GM21526 (cell line): ENCODE measurements around the gene NLRP10.

Experiments used
- ATAC-seq: cut with Tn5 transposase; IDR thresholded peaks from one replicate; pipeline ENCODE4 v1.9.1; 2021; ENCODE audit warnings: moderate library complexity; ENCODE audit not compliant: unreplicated experiment, low FRiP score

Gene NLRP10

DNA sequence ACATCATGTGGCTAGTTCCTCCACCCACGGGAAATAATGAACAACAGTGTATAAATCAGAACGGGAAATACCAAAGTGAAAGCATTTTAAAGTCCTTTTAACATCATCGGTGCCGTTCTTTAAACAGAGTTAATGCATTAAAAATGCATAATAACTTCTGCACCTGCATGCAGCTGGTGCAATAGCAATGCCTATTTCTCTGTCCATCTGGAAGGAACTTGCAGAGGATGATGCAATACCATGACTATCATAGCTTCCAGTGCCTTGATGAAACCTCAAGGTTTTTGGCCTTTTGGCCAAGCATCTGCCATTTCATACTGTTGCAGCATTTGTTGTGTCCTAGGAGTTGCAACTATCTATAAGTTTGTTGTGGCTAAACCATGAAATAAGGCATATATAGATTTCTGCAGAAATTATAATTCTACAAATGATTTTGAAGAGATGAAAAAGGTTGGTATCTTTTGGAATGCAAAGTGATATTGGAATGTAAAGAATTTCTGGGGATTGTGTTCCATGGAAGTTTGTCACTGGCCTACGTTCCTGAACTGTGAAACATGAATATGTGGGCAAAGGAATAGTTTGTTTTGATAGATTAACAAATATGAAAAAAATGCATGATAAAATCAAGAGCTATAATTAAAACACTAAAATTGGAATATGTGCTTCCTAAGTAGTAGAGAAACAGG, 12.1 kb upstream of the NLRP10 start:
- ATAC-seq: no peak

DNA sequence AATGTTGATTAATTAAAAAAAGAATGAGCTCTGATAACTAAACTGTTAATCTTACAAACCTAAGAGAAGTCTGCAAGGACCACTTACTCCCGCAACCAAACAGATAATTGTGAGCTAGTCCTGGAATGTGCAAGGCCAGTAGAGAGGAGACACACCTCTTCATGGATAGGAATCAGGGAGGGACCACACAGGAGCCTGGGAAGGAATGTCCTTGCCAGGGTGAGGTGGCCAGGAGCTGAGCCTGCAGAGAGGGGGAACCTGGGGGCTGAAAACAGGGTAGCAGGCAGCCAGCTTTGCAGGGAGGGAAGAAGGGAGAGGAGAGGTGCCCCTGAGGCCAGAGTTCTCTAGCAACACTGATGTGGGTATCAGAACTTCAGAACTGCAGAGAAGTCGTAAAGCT, 9.4 kb upstream of the NLRP10 start:
- ATAC-seq: no peak

DNA sequence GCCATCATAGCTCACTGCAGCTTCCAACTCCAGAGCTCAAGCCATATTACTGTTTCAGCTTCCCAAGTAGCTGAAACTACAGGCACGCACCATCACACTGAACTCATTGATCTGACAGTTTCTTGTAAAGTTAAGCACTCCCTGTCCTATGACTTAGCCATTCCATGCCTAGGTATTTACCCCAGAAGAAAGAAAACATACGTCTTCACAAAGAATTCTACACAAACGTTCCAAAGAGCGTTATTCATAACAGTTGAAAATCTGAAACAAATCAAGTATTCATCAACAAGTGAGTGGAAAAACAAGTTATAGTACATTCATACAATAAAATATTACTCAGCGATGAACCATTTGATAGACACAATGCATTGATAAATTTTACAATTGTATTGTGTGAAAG, 7.8 kb upstream of the NLRP10 start:
- no peak for ATAC-seq

DNA sequence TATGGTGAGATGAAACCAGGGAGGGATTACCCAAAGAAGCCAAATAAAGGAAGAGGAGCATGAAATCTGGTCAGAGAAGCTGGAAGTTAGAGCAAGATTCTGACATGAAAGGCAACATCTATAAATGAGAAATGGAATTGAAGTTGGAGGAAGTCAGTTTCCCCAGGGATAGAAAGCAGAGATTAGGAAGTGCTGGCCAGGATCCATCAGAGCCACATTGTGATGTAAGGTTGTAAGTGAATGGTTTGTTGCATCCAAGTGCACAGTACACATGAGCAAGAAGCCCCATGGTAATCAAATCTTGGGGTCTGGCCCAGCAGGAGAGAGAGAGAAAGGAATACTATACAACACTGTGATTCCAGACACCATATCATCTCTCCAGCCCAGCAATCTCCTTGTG, 6.6 kb upstream of the NLRP10 start:
- no peak for ATAC-seq

DNA sequence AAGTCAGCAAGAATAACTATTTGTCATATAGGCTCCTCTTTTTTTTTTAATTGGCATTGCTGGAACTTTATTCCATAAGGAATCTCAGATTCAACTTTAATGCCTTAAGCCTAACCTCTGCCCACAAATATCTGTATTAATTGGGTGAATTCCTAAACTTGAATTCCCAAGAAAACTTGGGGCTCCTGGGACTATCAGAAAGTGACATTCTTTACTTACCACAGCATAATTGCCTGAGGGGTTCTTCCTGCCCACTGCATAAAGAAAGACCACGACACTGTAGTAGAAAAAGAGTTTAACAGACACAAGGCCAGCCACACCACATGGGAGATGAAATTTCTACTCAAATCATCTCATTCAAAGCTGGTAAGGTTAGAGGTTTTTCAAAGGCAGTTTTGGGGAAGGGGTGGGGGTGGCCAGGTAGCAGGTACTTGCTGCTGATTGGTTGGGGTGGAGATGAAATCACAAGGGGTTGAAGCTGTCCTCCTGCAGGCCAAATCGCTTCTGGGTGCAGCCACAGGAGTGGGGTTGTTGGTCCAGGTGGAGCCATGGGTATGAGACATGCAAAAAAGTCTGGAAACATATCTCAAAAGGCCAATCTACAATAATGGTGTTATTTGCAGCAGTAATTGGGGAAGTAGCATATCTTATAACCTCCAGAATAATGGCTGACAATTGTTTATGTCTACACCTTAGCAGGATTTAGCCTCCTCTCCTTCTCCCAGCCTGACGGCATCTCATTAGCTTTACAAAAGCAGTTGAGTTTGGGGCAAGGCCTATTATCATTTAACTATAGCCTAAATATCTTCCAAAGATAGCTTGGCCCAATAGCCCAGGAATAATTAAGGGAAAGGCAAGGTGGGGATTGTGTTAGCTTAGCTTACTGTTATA, 4.8 kb upstream of the NLRP10 start:
- ATAC-seq: no peak

DNA sequence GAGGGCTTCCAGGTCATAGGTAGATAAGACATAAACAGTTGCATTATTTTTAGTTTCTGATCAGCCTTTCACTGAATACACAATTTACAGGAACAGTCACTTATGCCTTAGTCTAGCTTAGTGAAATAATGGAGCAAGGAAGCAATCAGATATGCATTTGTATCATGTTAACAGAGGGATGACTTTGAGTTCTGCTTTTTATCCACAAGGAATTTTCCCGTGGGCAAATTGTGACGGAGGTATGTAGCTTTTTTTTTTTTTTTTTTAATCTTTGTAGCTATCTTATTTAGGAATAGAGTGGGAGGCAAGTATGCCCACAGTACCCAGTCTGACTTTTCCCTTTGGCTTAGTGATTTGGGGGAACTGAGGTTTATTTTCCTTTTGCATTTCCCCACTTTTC, 3.4 kb upstream of the NLRP10 start:
- ATAC-seq: no peak

DNA sequence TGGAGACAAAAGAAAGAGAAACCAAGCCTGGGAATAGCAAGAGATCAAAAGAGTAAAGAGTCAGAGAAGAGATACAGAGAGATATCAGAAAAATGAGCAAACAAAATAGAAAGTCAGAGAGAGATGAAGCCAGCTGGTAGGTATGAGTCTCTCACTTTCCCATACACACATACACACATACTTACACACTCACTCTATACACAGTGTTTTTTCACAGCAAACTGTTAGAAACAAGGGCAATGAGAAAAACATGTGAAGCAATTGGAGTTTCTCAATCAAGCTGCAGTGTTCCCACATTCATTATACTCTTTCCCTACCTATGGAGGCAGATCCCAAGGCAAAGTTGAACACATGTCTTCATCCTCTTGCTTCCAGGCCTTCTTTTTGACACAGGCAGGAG, 2.6 kb upstream of the NLRP10 start:
- ATAC-seq: no peak

DNA sequence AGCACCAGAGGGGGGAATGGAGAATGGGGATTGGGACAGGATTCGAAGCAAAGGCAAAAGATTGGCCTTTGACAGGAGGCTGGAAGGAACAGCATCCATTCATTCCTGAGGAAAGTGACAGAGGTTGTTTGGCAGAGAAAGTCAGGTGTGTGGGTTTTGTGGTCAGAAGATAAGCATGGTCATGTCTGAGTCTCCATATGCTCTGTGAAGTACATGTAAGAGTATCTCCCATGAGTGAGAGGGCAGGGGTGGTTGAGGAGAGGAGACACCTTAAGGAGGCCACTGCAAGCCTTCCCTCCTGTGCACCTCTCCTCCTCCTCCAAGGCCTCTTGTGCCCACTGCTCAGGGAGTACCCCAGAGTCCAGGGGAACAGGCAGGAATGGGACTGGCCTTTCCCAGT, 1.9 kb upstream of the NLRP10 start:
- ATAC-seq: no peak

DNA sequence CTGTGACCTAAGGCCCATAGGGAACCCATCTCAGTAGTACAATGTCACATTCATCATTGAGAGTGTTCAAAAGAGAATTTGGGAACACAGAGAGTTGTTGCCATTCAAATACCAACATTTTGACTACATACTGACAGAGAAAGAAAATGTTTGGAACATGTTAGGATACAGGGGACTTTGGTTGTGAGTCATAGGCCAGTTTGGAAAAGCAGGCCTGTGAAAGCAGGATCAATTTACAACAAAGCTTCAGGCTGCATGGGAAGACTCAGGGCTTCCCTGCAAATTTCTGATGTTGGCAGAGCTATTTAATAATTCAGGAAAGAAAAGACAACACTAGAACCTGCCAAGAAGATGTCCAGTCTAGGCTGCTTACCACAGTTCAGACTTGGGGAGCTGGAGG, 374 bp downstream of the NLRP10 start:
- no peak for ATAC-seq

DNA sequence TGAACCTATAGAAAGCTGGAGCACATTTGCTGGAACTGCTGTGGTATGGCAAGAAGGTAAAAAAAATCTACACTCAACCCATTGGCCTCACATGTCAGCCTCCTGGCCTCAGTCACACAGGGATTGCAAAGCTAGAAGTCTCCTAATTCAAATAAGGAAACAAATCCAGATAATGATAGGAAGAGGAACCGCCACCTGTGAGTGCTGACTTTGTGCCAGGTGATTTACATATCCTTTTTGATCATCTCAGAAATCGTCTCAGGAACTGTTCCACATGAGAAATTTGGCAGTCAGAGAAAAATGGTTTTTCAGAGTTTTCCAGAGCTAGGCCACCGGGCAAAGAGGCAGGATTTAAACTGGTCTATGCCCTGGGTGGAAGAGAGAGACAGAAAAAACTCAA, 986 bp downstream of the NLRP10 start:
- ATAC-seq: no peak

DNA sequence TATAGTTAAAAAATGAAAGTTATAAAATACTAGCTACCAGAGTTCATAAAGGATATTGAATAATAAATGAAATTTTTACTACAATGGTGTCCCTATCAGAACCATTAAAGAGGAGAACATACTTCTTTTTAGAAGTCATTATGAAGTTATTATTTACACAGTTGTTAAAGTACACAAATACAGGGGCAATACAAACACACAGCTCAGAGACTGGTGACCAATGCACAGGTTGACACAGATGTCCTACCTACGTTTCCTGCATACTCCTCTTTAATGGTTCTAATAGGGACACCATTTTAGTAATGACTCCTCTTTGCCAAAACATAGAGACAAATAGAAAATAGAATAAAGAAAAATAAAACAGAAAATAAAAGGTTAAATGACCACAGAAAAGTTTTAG, 10.1 kb downstream of the NLRP10 start:
- no peak for ATAC-seq

DNA sequence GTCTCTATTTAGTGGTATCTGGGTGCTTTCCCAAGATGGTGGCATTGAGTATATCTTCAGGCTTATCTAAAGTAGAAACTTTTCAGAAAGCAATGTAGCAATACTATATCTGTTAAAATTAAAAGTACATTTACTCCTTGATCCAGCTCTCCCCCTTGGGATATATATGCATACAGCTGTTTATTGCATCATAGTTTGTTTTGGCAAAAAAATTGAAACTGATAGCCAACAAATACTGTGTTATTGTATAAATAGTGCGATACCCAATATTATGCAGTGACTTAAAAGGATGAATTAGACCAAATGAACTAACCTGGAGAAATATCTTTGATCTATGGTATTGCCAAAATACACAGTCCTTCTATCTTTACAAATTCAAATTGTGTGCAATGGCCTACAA, 15.3 kb downstream of the NLRP10 start:
- ATAC-seq: no peak

DNA sequence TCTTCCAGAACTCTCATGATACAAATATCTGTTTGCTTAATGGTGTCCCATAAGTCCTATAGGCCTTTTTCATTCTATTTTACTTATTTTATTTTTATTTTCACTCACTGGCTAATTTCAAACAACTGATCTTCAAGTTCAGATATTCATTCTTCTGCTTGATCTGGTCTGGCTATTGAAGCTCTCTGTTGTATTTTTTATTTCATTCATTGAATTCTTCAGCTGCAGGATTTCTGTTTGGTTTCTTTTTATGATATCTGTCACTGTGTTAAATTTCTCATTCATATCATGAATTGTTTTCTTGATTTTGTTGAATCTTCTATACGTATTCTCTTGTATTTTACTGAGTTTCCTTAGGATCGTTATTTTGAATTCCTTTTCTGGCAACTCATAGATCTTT, 21.1 kb downstream of the NLRP10 start:
- no peak for ATAC-seq

DNA sequence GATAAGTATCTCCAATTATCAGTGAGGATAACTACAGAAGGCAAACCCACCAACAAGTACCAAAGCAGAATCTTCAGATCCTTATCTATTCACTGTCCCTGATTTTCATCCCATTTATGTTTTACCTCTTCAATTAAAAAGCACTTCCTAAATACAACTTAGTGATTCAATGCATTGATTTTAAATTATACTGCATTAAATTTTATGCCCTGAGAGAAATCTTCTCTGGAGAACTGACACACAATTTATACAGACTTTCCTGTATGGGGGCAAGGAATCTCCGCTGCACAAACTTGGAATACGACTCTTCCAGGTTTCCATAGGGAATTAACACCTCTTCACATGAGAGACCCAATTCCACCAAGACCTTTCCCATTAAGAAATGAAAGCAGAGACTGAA, 23.6 kb downstream of the NLRP10 start, which contains the start of gene OR10A3:
TSS of gene OR10A3 (minus strand) at position 101 of the 400 bp plus-strand sequence. CDS start 2,188 bp downstream, outside the sequence.
- ATAC-seq: no peak

DNA sequence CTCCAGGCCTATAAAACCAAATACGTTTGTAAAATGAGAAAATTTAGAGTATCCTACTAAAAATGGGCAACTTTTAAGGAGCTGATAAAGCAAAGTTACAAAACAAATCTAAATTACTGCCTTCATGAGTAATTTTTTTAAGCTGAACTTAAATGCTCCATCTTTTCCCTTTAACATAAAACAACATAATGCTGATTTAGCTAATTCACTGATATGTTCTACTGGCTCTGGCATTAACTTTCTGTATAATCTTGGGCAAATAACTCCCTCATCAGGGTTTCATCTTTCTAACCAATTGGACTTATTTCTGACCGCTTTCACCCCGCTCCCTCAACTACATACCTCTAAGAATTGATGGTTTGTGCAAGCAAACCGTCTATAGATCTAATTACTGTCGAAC, 24.1 kb downstream of the NLRP10 start:
- no peak for ATAC-seq

DNA sequence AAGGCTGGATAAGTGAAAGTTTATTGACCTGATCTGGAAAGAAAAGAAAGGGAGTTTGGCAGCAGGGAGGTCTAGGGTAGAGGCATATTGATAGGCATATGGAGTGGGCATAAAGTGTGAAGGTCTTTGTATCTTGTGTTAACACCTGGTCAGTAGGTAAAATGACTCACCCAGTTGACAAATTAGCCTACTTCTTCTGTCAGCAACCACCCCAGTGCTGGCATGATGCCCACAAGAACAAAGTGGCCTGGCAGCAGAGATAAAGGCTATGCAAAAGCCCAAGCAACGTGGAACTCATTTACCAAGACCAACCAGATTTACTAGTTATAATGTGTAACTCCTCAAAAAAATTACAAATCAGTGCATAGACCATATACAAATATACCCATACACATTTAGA, 28.6 kb downstream of the NLRP10 start:
- ATAC-seq: no peak

DNA sequence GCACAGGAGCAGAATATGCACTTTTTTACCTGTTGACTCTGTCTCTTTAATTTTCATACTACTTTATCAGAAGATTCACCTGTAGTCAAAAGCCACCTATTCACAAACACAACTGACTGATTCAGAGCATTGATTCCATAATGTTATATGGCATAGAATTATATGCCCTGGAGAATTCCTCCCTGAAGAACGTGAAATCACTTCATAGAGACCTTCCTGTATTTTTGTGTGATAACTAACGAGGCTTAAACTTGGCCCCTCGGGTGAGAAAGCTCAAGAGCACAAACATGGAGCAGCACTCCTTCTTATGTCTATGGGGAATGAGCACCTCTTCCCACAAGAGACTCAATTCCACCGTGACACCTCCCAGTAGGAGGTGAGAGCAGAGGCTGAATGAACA, 34.1 kb downstream of the NLRP10 start, which contains the start of gene OR10A6:
TSS of gene OR10A6 (minus strand) at position 101 of the 400 bp plus-strand sequence. CDS start 2,606 bp downstream, outside the sequence.
- ATAC-seq: no peak

DNA sequence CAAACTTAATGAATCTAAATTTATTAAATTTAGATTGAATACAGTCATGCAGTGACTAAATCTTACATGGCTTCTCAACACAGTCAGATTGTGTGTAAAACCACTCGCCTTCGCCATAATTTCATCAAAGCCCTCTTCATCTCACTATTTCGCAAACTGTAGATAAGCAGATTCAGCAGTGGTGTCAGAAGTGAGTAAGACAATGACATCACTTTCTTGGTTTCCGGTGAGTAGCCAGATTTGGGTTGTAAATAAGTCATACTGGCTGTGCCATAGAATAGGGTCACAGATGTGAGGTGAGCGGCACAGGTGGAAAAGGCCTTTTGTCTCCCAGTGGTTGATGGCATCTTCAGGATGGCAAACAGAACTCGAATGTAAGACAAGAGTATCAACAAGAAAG, 37.6 kb downstream of the NLRP10 start:
- no peak for ATAC-seq

DNA sequence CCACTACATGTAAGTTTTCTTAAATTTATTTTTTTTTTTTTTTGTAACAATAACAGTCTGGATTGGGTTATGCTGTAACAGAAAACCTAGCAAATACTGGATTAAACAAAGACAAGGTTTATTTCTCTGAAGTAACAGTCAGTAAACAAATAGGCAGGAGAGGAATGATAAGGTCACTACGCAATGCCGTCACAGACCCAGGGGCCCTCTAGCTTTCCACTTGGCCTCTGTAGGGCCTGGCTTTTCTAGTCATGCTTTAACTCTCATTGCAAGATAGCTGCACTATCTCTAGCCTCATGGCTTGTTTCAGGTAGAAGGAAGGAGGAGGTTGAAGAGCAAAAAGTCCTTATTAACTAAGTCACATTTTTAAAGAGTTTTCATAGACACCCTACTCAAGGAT, 40.7 kb downstream of the NLRP10 start:
- ATAC-seq: no peak

DNA sequence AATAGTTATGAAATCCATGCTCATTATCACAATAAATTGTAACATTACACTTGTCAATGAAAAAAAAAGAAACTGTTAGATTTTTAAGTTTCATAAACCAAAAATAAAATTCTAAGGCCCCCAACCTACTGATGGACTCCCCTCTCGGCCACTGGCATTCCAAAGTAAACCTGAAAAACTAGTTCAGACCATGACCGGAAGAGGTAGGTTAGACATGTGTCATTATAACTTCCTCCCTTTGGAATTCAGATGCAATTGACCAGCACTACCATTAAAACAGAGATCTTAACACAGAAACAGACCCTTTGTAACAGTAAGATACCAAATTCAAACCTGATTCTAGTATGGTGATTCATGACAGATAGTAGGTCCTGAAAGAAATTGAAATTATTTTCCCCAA, 47.1 kb downstream of the NLRP10 start:
- no peak for ATAC-seq
